ENCODE results near the gene LYPD6B.

LYPD6B gene

GRCh38 chr2:149064365-149064841, 25.9 kb downstream of the LYPD6B start:
- Histone ChIP-seq H3K4me1 (ENCODE audit: control insufficient read depth in 1 of 2, insufficient read depth in 2 of 2, low read length in 2 of 2) (peaks cover 0 to 2% of the 10 kb centered on the region in 2 donors), H3K27me3 (ENCODE audit: low read depth, low read length) (no peaks in the 10 kb centered on the region), H3K27ac (ENCODE audit: low read length) (no peak overlapping the region), H3K9me3 (ENCODE audit: control insufficient read depth in 1 of 2, low read length in 2 of 2) (no peaks in the 10 kb centered on the region), H3K36me3 (ENCODE audit: control insufficient read depth in 1 of 2, insufficient read depth in 2 of 2, low read length in 2 of 2) (no peaks in the 10 kb centered on the region), H3K4me3 (ENCODE audit: low read depth in 1 of 2, low read length in 2 of 2) (no peak overlapping the region)

- H3K9me3 ChIP-seq (ENCODE audit: control insufficient read depth in 1 of 2, low read length in 2 of 2): no peaks in the 10 kb centered on the region
- no peaks in the 10 kb centered on the region for H3K36me3 ChIP-seq (ENCODE audit: control insufficient read depth in 1 of 2, insufficient read depth in 2 of 2, low read length in 2 of 2)
- H3K4me3 ChIP-seq (ENCODE audit: low read depth in 1 of 2, low read length in 2 of 2): no peak overlapping the region
- H3K4me1 ChIP-seq (ENCODE audit: control insufficient read depth in 1 of 2, insufficient read depth in 2 of 2, low read length in 2 of 2): peaks cover 0 to 9% of the 10 kb centered on the region in 2 donors
- no peak overlapping the region for H3K27ac ChIP-seq (ENCODE audit: low read length)
- H3K27me3 ChIP-seq (ENCODE audit: low read depth, low read length): no peaks in the 10 kb centered on the region
Measured at GRCh38 chr2:149064856-149065630, 26.5 kb downstream of the LYPD6B start.

GRCh38 chr2:149068225-149068995, 29.9 kb downstream of the LYPD6B start:
- H3K27ac ChIP-seq (ENCODE audit: low read length): no peak overlapping the region
- no peak overlapping the region for H3K4me3 ChIP-seq (ENCODE audit: low read depth in 1 of 2, low read length in 2 of 2)
- H3K36me3 ChIP-seq (ENCODE audit: control insufficient read depth in 1 of 2, insufficient read depth in 2 of 2, low read length in 2 of 2): no peaks in the 10 kb centered on the region
- H3K9me3 ChIP-seq (ENCODE audit: control insufficient read depth in 1 of 2, low read length in 2 of 2): no peaks in the 10 kb centered on the region
- peaks cover 0 to 10% of the 10 kb centered on the region in 2 donors for H3K4me1 ChIP-seq (ENCODE audit: control insufficient read depth in 1 of 2, insufficient read depth in 2 of 2, low read length in 2 of 2)
- no peaks in the 10 kb centered on the region for H3K27me3 ChIP-seq (ENCODE audit: low read depth, low read length)

GRCh38 chr2:149068996-149069888, 30.7 kb downstream of the LYPD6B start:
- no peak overlapping the region for H3K4me3 ChIP-seq (ENCODE audit: low read depth in 1 of 2, low read length in 2 of 2)
- no peak overlapping the region for H3K27ac ChIP-seq (ENCODE audit: low read length)
- H3K9me3 ChIP-seq (ENCODE audit: control insufficient read depth in 1 of 2, low read length in 2 of 2): no peaks in the 10 kb centered on the region
- no peaks in the 10 kb centered on the region for H3K27me3 ChIP-seq (ENCODE audit: low read depth, low read length)
- peaks cover 0 to 10% of the 10 kb centered on the region in 2 donors for H3K4me1 ChIP-seq (ENCODE audit: control insufficient read depth in 1 of 2, insufficient read depth in 2 of 2, low read length in 2 of 2)
- no peaks in the 10 kb centered on the region for H3K36me3 ChIP-seq (ENCODE audit: control insufficient read depth in 1 of 2, insufficient read depth in 2 of 2, low read length in 2 of 2)

GRCh38 chr2:149070681-149071320, 32.3 kb downstream of the LYPD6B start:
- peaks cover 0 to 10% of the 10 kb centered on the region in 2 donors for H3K4me1 ChIP-seq (ENCODE audit: control insufficient read depth in 1 of 2, insufficient read depth in 2 of 2, low read length in 2 of 2)
- no peaks in the 10 kb centered on the region for H3K27me3 ChIP-seq (ENCODE audit: low read depth, low read length)
- no peaks in the 10 kb centered on the region for H3K9me3 ChIP-seq (ENCODE audit: control insufficient read depth in 1 of 2, low read length in 2 of 2)
- H3K27ac ChIP-seq (ENCODE audit: low read length): no peak overlapping the region
- H3K36me3 ChIP-seq (ENCODE audit: control insufficient read depth in 1 of 2, insufficient read depth in 2 of 2, low read length in 2 of 2): no peaks in the 10 kb centered on the region
- no peak overlapping the region for H3K4me3 ChIP-seq (ENCODE audit: low read depth in 1 of 2, low read length in 2 of 2)

- Histone ChIP-seq H3K4me3 (ENCODE audit: low read depth in 1 of 2, low read length in 2 of 2) (no peak overlapping the region), H3K27me3 (ENCODE audit: low read depth, low read length) (no peaks in the 10 kb centered on the region), H3K27ac (ENCODE audit: low read length) (no peak overlapping the region), H3K36me3 (ENCODE audit: control insufficient read depth in 1 of 2, insufficient read depth in 2 of 2, low read length in 2 of 2) (no peaks in the 10 kb centered on the region), H3K4me1 (ENCODE audit: control insufficient read depth in 1 of 2, insufficient read depth in 2 of 2, low read length in 2 of 2) (peaks cover 0 to under 1% of the 10 kb centered on the region in 2 donors), H3K9me3 (ENCODE audit: control insufficient read depth in 1 of 2, low read length in 2 of 2) (no peaks in the 10 kb centered on the region)
Measured at GRCh38 chr2:149075105-149075504, 36.6 kb downstream of the LYPD6B start.

- Histone ChIP-seq H3K9me3 (ENCODE audit: control insufficient read depth in 1 of 2, low read length in 2 of 2) (no peaks in the 10 kb centered on the region), H3K36me3 (ENCODE audit: control insufficient read depth in 1 of 2, insufficient read depth in 2 of 2, low read length in 2 of 2) (no peaks in the 10 kb centered on the region), H3K4me3 (ENCODE audit: low read depth in 1 of 2, low read length in 2 of 2) (peak overlapping the region in 1 of 2 donors; percentile 15), H3K4me1 (ENCODE audit: control insufficient read depth in 1 of 2, insufficient read depth in 2 of 2, low read length in 2 of 2) (no peaks in the 10 kb centered on the region), H3K27me3 (ENCODE audit: low read depth, low read length) (no peaks in the 10 kb centered on the region), H3K27ac (ENCODE audit: low read length) (no peak overlapping the region)
Measured at GRCh38 chr2:149075853-149076252, 37.4 kb downstream of the LYPD6B start.

GRCh38 chr2:149076863-149077412, 38.4 kb downstream of the LYPD6B start:
- Histone ChIP-seq H3K27ac (ENCODE audit: low read length) (no peak overlapping the region), H3K4me3 (ENCODE audit: low read depth in 1 of 2, low read length in 2 of 2) (no peak overlapping the region), H3K4me1 (ENCODE audit: control insufficient read depth in 1 of 2, insufficient read depth in 2 of 2, low read length in 2 of 2) (no peaks in the 10 kb centered on the region), H3K36me3 (ENCODE audit: control insufficient read depth in 1 of 2, insufficient read depth in 2 of 2, low read length in 2 of 2) (no peaks in the 10 kb centered on the region), H3K27me3 (ENCODE audit: low read depth, low read length) (no peaks in the 10 kb centered on the region), H3K9me3 (ENCODE audit: control insufficient read depth in 1 of 2, low read length in 2 of 2) (no peaks in the 10 kb centered on the region)

GRCh38 chr2:149077861-149078260, 39.4 kb downstream of the LYPD6B start:
- H3K27me3 ChIP-seq (ENCODE audit: low read depth, low read length): no peaks in the 10 kb centered on the region

GRCh38 chr2:149080099-149080498, 41.6 kb downstream of the LYPD6B start:
- Histone ChIP-seq H3K27me3 (ENCODE audit: low read depth, low read length) (no peaks in the 10 kb centered on the region), H3K36me3 (ENCODE audit: control insufficient read depth in 1 of 2, insufficient read depth in 2 of 2, low read length in 2 of 2) (no peaks in the 10 kb centered on the region), H3K27ac (ENCODE audit: low read length) (no peak overlapping the region), H3K4me3 (ENCODE audit: low read depth in 1 of 2, low read length in 2 of 2) (no peak overlapping the region), H3K4me1 (ENCODE audit: control insufficient read depth in 1 of 2, insufficient read depth in 2 of 2, low read length in 2 of 2) (no peaks in the 10 kb centered on the region), H3K9me3 (ENCODE audit: control insufficient read depth in 1 of 2, low read length in 2 of 2) (no peaks in the 10 kb centered on the region)

More at GRCh38 chr2:149077861-149078260, 39.4 kb downstream of the LYPD6B start:
- Histone ChIP-seq H3K9me3 (ENCODE audit: control insufficient read depth in 1 of 2, low read length in 2 of 2) (no peaks in the 10 kb centered on the region), H3K36me3 (ENCODE audit: control insufficient read depth in 1 of 2, insufficient read depth in 2 of 2, low read length in 2 of 2) (no peaks in the 10 kb centered on the region), H3K4me1 (ENCODE audit: control insufficient read depth in 1 of 2, insufficient read depth in 2 of 2, low read length in 2 of 2) (no peaks in the 10 kb centered on the region), H3K4me3 (ENCODE audit: low read depth in 1 of 2, low read length in 2 of 2) (no peak overlapping the region), H3K27ac (ENCODE audit: low read length) (no peak overlapping the region)
